Ovary (tissue), 9 donors: ENCODE data around the gene HECTD1. TPM values are rescaled to one million over a fixed set of nuclear protein-coding genes. Genes with fewer than 3 reads are reported as not detected.

Experiments
- DNase-seq, 5 donors: peaks; one replicate each; pipeline ENCODE4 v3.0.0-alpha.2; 2019 to 2020
- H3K27ac ChIP-seq, 2 donors: fragments of 200-600 bp; one replicate each; pipeline versions ENCODE4 v1.5.1 to v1.8.0; 2019 to 2022
- H3K27me3 ChIP-seq: fragments of 200-600 bp; one replicate; pipeline ENCODE4 v1.8.0; 2022
- H3K36me3 ChIP-seq: fragments of 200-600 bp; sonication (generic); one replicate; pipeline ENCODE4 v1.5.1; 2019
- H3K4me1 ChIP-seq: one replicate; pipeline ENCODE4 v1.8.1; 2013; ENCODE audit warnings: mild to moderate bottlenecking, moderate library complexity; ENCODE audit not compliant: insufficient read depth
- H3K4me3 ChIP-seq: fragments of 200-600 bp; sonication (generic); one replicate; pipeline ENCODE4 v1.5.1; 2017
- H3K9me3 ChIP-seq, 2 donors: fragments of 200-600 bp in 1 of 2; sonication (generic) in 1 of 2; one replicate each; pipeline versions ENCODE4 v1.5.1 to v1.8.1; 2013 to 2019; ENCODE audit warnings: mild to moderate bottlenecking in 1 of 2, moderate library complexity in 1 of 2
- EP300 ChIP-seq: sonication (generic); formaldehyde crosslinking; IDR thresholded peaks from one replicate; pipeline ENCODE4 v1.6.1; 2017; ENCODE audit warnings: antibody characterized with exemption
- POLR2A ChIP-seq: fragments of 450-650 bp; IDR thresholded peaks from one replicate; pipeline ENCODE4 v1.6.1; 2017; ENCODE audit warnings: antibody characterized with exemption, mild to moderate bottlenecking, moderate library complexity
- WGBS, 3 donors: extraction: QIAGEN DNeasy Blood & Tissue Kit in 1 of 3; methylation state at CpG; one replicate each; pipeline versions ENCODE4 v1.1.5 to v1.1.7; 2013 to 2017; 5-methylcytosine and 5-hydroxymethylcytosine counted together
- intact Hi-C, 4 donors: fragments of 100-400 bp; cut with DNase I; formaldehyde crosslinking; loops; one replicate each; pipeline versions ENCODE4 v1.11.0 to v1.15.1; 2022 to 2023
- polyA plus RNA-seq, 2 donors: library from polyadenylated mRNA; stranded (reverse); fragments of 200-250 nt in 1 of 2; fragments of 350-450 nt in 1 of 2; fragmentation: Illumina TruSeq in 1 of 2; extraction: RNeasy Lipid Tissue Mini Kit (QIAGEN cat#74804) in 1 of 2; gene quantifications; one replicate each; pipeline ENCODE4 v1.2.3, GENCODE V29; 2013 to 2014
- total RNA-seq, 7 donors: library from RNA; depleted of rRNA in 2 of 7; stranded (reverse); fragments of >200 nt in 2 of 7; fragmentation: NEBNext Ultra II Directional in 3 of 7; extraction: Animal tissue kit (Norgen Biotek cat#: 25700) in 3 of 7; gene quantifications; one replicate each; pipeline versions ENCODE4 v1.1.0 to v1.2.4, GENCODE V29; 2016 to 2023
- TF ChIP-seq, protein P1 (sequence below), 3 donors: fragments of 450-650 bp in 2 of 3; fragments of 200-600 bp in 1 of 3; IDR thresholded peaks; one replicate each; pipeline versions ENCODE4 v1.5.1 to v1.8.0; 2016 to 2022; ENCODE audit warnings: antibody characterized with exemption in 3 of 3, mild to moderate bottlenecking in 1 of 3
- donor health status: DM: no; HTN: no; CAD: no; lungs with moderate emphysema.
- donor health status: DM: no; HTN: no; CAD: no.
- donor health status: Bipolar disorder and iron deficiency.
- donor health status: DM: yes; HTN: yes; CAD: no.
- donor health status: DM: no; HTN: no; CAD: no.
- donor health status: DM: yes; HTN: yes; CAD: no.

HECTD1 gene
- total and polyA plus RNA-seq, 9 donors: 59.7 to 186 (median 144) TPM

DNA sequence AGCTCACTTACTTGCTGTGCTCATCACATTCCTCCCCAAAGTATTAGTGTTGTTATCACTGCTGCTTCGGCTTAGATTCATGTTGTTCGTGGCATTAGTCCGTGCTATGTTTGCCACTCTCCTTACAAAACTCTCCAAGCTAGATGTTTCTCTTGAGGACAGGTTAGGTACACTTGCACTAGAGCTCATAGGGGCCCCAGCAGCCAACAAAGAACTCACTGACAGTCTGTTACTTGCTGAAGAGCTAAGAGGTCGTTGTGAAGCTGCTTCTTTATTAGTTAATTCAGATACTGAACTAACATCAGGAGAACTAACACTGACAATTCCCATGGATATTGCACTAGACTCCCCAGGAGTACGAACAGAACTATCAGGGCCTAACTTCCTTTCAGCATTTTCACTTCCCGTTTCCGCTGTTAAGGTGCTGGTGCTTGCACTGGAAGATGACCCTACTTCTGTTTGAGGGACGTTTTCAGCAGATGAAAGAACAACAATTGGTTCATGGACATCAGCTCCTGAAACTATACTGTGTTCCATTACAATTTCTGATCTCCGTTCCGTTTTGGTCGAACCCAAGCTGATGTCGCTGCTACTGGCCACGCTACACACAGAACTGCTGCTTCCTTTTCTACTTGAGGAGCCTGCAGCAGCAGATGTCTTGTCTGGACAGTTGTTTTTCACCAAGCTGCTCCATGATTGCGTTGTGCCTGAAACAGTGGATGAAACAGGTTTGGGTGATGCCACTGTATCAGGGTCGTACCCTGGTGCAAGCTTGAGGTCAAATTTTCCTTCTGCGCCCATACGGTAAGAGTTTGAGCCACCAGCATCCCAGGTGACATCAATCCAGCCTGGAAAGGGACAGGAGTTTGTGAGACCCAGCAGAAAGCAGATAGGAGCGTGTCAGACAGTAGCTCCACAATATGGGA, 78.7 kb downstream of the HECTD1 start:
- Histone ChIP-seq H3K27ac (no peak overlapping the region), H3K36me3 (no peaks in the 10 kb centered on the region), H3K4me3 (no peak overlapping the region), H3K9me3 (no peaks in the 10 kb centered on the region), H3K4me1 (no peaks in the 10 kb centered on the region), H3K27me3 (no peaks in the 10 kb centered on the region)
- intact Hi-C loops: no loop called here
- no peak for DNase-seq
- no peak for TF ChIP-seq POLR2A
- TF ChIP-seq EP300: no peak
- TF ChIP-seq, protein P1, sequence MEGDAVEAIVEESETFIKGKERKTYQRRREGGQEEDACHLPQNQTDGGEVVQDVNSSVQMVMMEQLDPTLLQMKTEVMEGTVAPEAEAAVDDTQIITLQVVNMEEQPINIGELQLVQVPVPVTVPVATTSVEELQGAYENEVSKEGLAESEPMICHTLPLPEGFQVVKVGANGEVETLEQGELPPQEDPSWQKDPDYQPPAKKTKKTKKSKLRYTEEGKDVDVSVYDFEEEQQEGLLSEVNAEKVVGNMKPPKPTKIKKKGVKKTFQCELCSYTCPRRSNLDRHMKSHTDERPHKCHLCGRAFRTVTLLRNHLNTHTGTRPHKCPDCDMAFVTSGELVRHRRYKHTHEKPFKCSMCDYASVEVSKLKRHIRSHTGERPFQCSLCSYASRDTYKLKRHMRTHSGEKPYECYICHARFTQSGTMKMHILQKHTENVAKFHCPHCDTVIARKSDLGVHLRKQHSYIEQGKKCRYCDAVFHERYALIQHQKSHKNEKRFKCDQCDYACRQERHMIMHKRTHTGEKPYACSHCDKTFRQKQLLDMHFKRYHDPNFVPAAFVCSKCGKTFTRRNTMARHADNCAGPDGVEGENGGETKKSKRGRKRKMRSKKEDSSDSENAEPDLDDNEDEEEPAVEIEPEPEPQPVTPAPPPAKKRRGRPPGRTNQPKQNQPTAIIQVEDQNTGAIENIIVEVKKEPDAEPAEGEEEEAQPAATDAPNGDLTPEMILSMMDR (IDR thresholded peaks at IDR 0.05): no peak
- WGBS, 3 donors: 85 to 87% (median 85%) methylated on average over 18 of the region's 18 CpGs

GRCh38 chr14:31127690-31128089, 79.9 kb downstream of the HECTD1 start:
- intact Hi-C loops: no loop called here
- H3K4me3 ChIP-seq: no peak overlapping the region
- TF ChIP-seq POLR2A (no peak), EP300 (no peak)
- TF ChIP-seq, protein P1 (IDR thresholded peaks at IDR 0.05): no peak
- no peak for DNase-seq
- H3K36me3 ChIP-seq: no peaks in the 10 kb centered on the region
- H3K4me1 ChIP-seq: no peaks in the 10 kb centered on the region
- H3K27ac ChIP-seq: no peak overlapping the region
- no peaks in the 10 kb centered on the region for H3K27me3 ChIP-seq
- H3K9me3 ChIP-seq: no peaks in the 10 kb centered on the region

DNA sequence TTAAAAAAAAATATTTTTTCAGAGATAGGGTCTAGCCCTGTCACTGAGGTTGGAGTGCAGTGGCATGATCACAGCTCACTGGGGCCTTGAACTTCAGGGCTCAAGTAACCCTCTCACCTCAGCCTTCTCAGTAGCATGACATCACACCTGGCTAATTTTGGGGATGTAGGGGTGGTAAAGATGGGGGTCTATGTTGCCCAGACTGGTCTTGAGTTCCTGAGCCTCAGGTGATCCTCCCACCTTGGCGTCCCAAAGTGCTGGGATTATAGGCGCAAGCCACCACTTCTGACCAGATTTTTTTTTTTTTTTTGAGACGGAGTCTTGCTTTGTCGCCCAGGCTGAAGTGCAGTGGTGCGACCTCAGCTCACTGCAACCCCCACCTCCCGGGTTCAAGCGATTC, 80.9 kb downstream of the HECTD1 start:
- no peak overlapping the region for H3K4me3 ChIP-seq
- H3K27ac ChIP-seq: no peak overlapping the region
- no peak for DNase-seq
- no peaks in the 10 kb centered on the region for H3K27me3 ChIP-seq
- no peaks in the 10 kb centered on the region for H3K9me3 ChIP-seq
- intact Hi-C loops: no loop called here
- H3K4me1 ChIP-seq: no peaks in the 10 kb centered on the region
- H3K36me3 ChIP-seq: no peaks in the 10 kb centered on the region
- TF ChIP-seq EP300 (no peak), POLR2A (no peak)
- TF ChIP-seq, protein P1 (IDR thresholded peaks at IDR 0.05): no peak
- WGBS, 3 donors: 95 to 97% (median 95%) methylated on average over 7 of the region's 7 CpGs

GRCh38 chr14:31125231-31125630, 82.4 kb downstream of the HECTD1 start:
- intact Hi-C loops: no loop called here
- no peak overlapping the region for H3K27ac ChIP-seq
- no peaks in the 10 kb centered on the region for H3K9me3 ChIP-seq
- 89 to 94% (median 90%) methylated on average over 6 of the region's 6 CpGs for WGBS, 3 donors
- no peaks in the 10 kb centered on the region for H3K4me1 ChIP-seq
- no peaks in the 10 kb centered on the region for H3K36me3 ChIP-seq
- H3K4me3 ChIP-seq: no peak overlapping the region
- H3K27me3 ChIP-seq: no peaks in the 10 kb centered on the region
- no peak for DNase-seq
- TF ChIP-seq EP300 (no peak), POLR2A (no peak)
- TF ChIP-seq, protein P1 (IDR thresholded peaks at IDR 0.05): no peak
